Memory B cell (primary cell): ENCODE data around the gene COL9A3.

ENCODE experiments used
- ATAC-seq: fragments of 150-1000 bp; cut with Tn5 transposase; 2 replicates; pipeline ENCODE4 v1.10.0; 2021; ENCODE audit warnings: low read depth, mild to moderate bottlenecking, moderate library complexity
- DNase-seq, 2 donors: peaks; one replicate each; pipeline ENCODE4 v3.0.0; 2022; ENCODE audit warnings: low spot score in 2 of 2
- H3K27ac Mint-ChIP-seq: one replicate; pipeline ENCODE4 v1.8.0; 2022; ENCODE audit warnings: mild to moderate bottlenecking, moderate library complexity, mixed read lengths
- H3K27me3 Mint-ChIP-seq: one replicate; pipeline ENCODE4 v1.8.0; 2022; ENCODE audit warnings: mixed read lengths
- H3K36me3 Mint-ChIP-seq: one replicate; pipeline ENCODE4 v1.8.0; 2022; ENCODE audit warnings: mild to moderate bottlenecking, mixed read lengths
- H3K4me1 Mint-ChIP-seq: one replicate; pipeline ENCODE4 v1.8.0; 2022; ENCODE audit warnings: mixed read lengths
- H3K4me3 Mint-ChIP-seq: one replicate; pipeline ENCODE4 v1.8.0; 2022; ENCODE audit warnings: mild to moderate bottlenecking, moderate library complexity, mixed read lengths
- H3K9me3 Mint-ChIP-seq: one replicate; pipeline ENCODE4 v1.8.0; 2022; ENCODE audit warnings: mixed read lengths

The COL9A3 gene

DNA sequence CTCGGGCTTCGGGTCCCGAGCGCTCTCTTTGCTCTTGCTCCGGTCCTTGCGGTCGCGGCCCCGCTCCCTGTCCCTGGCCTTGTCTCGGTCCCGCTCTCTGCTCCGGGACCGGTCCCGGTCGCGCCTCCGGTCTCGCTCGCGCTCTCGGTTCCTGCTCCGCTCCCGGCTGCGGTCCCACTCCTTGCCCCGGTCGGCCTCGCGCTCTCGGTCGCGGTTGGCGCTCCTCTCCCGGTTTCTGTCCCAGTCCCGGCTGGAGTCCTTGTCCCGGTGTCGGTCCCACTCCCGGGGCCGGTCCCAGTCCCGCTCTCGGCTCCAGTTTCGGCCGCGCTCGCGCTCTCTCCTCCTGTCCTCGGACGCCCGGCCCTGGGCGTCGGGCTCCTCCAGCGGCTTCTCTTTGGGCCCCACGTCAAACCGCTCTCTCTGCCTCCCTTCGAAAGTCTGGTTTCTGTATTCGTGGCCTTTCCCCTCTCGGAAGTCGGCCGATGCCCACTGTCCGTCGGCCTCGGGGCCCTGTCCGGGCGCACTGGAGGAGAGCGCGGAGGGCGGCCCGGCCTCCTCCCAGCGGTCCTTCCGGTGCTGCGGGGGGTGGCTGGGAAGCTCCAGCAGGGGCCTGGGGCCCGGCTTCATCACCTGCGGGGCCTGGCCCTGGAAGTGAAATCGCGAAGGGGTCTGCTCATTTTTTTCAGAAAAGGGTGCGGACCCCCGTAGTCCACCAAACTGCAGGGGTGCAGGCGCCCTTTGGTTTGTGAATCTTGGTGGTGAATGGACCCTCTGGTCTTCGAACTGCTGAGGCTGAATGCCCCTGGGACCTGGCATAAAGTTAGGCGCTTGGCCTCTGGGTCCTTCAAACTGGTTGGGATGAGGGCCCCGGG lies 62.7 kb downstream of the COL9A3 start:
- Mint-ChIP-seq H3K36me3 (peaks cover 6% of the 10 kb centered on the region), H3K4me3 (no peak overlapping the region), H3K27me3 (peaks cover 2% of the 10 kb centered on the region), H3K27ac (no peak overlapping the region), H3K4me1 (peaks cover 2% of the 10 kb centered on the region), H3K9me3 (no peaks in the 10 kb centered on the region)
- no peak for DNase-seq
- ATAC-seq = no peak

DNA sequence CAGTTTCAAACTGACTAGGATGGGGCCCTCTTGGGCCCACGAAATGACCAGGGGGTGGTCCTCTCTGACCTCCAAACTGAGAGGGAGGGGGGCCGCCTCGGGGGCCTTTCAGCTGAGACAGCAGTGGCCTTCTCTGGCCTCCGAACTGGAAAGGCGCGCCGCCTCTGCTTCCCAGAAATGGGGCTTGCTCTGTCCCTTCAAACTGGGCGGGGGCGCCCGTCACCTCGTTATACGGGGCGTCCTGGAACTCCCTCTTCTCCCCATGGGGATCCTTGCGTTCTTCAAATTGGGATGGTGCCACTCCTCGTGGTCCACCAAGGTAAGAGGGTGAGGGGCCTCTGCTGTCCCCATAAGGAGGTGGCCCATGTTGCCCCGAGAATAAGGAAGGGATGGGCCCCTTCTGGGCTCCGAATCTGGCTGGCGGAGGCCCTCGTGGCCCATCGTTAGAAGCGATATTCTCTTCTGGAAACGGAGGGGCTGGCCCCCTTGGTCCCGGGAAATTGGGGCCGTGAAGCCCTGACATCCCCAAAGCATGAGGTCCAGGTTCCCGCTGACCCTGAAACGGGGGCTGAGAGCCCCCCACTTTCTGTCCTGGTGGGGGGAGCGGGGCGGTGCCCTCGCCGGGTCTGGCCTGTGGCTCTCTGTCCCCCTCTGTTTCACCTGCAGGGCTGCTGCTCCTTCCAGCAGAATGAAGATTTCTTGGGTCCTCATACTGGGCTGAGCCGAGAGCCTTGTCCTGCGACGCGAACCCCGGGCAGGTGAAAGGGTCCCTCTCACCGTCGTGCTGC lies 63.5 kb downstream of the COL9A3 start:
- no peak for ATAC-seq
- Mint-ChIP-seq H3K36me3 (peaks cover 6% of the 10 kb centered on the region), H3K4me3 (no peak overlapping the region), H3K4me1 (peaks cover 2% of the 10 kb centered on the region), H3K27ac (no peak overlapping the region), H3K27me3 (peaks cover 1% of the 10 kb centered on the region), H3K9me3 (no peaks in the 10 kb centered on the region)
- DNase-seq = no peak

DNA sequence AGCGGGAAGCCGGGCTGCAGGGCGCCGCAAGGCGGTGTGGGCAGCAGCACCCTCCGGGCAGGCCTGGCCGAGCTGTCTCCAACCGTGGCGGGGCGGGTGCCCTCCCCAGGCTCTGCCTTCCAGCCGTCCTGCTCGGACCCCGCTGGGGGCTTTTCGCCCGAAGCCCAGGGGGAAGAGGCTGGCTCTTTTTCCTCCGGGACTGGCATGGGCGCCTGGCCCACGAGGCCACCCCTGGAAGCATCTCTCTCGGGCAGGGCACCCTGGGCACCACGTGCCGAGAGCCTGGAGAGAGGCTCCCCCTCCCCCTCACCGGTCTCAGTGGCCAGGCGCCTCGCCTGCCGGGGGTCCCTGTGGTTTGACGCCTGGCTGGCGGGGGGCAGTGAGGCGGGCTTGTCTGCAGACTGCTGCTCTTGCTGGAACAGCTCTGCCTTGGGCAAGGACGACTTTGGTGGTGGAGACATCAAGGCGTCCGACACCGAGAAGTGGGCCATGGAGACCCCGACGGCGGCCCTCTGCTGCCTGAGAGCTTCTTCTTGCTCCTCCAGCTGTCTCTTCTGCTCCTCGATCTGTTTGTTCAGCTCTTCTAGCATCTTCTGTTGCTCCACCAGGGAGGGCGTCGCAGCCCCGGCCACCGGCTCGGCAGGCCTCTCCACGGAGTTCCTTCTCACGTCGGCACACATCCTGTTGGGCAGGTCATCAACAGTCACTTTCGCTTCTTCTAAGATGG lies 64.2 kb downstream of the COL9A3 start:
- H3K27ac Mint-ChIP-seq = no peak overlapping the region
- H3K4me1 Mint-ChIP-seq = no peaks in the 10 kb centered on the region
- H3K9me3 Mint-ChIP-seq = no peaks in the 10 kb centered on the region
- no peak for DNase-seq
- no peaks in the 10 kb centered on the region for H3K27me3 Mint-ChIP-seq
- H3K4me3 Mint-ChIP-seq = no peak overlapping the region
- H3K36me3 Mint-ChIP-seq = peaks cover 6% of the 10 kb centered on the region
- ATAC-seq = no peak

DNA sequence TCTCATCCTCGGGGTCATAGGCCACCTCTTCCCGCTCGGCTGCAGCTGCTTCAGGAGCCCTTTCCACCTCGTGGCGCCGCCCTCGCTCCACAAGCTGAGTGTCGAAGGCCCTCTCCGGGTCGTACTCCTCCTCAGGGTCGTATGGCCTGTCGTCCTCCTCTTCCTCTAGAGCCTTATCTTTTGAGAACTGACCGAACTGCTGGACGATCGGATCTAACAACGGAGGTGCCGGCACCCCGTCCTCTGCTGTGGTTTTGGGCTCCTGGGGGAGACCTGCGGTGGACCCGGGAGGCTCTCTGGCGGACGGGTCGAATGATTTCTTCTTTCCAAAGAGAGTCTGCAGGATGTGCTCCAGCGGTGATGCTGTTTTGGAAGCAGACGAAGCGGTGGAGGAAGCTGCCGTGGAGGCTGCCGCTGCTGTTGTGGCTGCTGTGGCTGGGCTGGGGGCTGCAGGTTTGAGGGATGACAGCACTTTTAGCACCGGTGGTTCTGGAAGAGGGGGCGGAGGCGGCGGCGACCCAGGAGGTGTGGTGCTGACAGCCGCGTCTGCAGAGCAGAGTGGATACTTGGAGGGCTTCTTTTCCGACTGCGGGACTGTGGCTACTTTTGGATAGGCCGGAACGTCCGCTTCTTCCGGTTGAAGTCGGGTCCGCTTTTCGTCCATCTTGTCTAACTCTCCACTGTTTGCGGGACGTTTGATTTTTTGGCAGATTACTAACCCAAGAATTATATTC lies 65.0 kb downstream of the COL9A3 start:
- H3K9me3 Mint-ChIP-seq = no peaks in the 10 kb centered on the region
- H3K27me3 Mint-ChIP-seq = no peaks in the 10 kb centered on the region
- DNase-seq (no peak), ATAC-seq (no peak)
- H3K27ac Mint-ChIP-seq = no peak overlapping the region
- H3K4me1 Mint-ChIP-seq = no peaks in the 10 kb centered on the region
- peaks cover 6% of the 10 kb centered on the region for H3K36me3 Mint-ChIP-seq
- H3K4me3 Mint-ChIP-seq = no peak overlapping the region

DNA sequence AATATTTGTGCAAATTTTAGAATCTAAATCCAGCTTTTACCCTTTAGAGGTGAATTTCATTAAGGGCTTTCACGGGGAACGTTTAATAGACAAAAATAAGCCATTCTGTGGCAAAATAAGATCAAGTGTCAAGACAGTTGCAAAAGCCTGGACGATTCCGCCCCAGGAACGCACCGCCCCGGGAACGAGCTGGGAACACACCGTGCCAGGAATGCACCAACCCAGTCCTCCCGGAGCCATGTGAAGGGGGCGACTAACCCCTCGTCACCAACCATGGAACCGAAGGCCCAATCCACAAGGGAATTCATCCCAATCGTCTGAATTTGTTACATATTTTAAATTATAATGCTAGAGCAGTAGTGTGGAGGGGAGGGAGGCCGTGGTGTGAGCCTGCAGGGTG lies 65.6 kb downstream of the COL9A3 start:
- H3K4me1 Mint-ChIP-seq = no peaks in the 10 kb centered on the region
- no peaks in the 10 kb centered on the region for H3K9me3 Mint-ChIP-seq
- DNase-seq (no peak), ATAC-seq (no peak)
- no peak overlapping the region for H3K27ac Mint-ChIP-seq
- peaks cover 6% of the 10 kb centered on the region for H3K36me3 Mint-ChIP-seq
- no peaks in the 10 kb centered on the region for H3K27me3 Mint-ChIP-seq
- no peak overlapping the region for H3K4me3 Mint-ChIP-seq

DNA sequence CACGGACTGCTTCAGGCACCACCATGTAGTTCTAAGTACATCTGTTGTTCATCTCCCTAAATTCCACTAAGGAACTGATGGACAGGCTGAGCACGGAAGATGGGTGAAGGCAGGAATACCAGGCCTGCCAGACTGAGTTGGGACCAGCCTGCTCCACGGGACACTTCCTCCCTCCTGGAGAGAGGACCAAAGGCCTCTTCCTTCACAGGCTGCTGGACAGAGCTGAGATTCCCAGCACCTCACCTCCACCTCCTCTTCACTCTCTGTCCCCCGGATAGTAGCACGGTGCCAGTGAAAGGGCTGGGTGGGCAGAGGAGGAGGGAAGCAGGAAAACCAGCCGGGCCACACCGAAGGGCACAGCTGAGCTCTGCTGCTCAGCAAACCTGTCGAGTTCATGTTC lies 67.7 kb downstream of the COL9A3 start:
- Mint-ChIP-seq H3K36me3 (peaks cover 8% of the 10 kb centered on the region), H3K9me3 (no peaks in the 10 kb centered on the region), H3K27me3 (no peaks in the 10 kb centered on the region), H3K27ac (no peak overlapping the region), H3K4me3 (no peak overlapping the region), H3K4me1 (no peaks in the 10 kb centered on the region)
- DNase-seq (no peak), ATAC-seq (no peak)

DNA sequence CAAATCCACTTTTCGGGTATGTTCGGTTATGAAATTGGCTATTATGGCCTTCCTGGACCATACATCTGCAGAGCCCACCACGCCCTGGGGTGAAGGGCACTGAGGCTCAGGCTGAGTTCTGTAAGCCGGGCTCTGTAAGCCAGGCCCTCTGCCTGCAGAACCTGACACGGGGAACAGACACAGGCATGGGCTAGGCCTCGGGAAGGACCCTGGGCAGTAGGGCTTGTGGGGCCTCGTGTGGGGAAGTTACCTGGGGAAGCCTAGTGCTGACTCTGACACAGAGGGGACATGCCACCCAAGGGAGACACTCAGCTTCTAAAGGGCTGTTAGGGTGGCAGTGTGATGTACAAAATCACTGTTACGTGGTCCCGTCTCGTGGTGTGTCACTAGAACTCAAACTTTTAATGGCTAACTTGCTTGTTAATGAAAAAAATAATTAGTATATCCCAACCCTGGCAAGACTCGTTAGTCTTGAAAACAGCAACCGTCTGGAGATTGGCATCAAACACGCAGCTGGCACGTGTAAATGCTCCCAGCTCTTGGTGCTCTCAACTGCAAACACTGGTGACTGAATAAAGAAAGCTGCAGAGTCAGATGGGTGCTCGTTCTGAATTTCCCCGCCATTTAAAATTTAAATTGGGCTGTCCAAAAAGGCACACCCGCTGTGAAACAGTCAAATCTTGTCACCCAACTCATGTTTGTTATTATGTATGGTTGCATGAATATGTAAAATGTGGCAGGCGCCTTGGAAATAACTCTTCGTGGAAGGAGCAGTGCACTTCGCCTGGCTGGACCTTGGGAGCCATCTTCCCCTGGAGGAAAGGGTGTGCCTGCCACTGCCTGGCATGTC lies 68.4 kb downstream of the COL9A3 start:
- H3K4me3 Mint-ChIP-seq = no peak overlapping the region
- ATAC-seq (no peak), DNase-seq (no peak)
- H3K4me1 Mint-ChIP-seq = no peaks in the 10 kb centered on the region
- H3K9me3 Mint-ChIP-seq = no peaks in the 10 kb centered on the region
- no peak overlapping the region for H3K27ac Mint-ChIP-seq
- H3K36me3 Mint-ChIP-seq = peaks cover 10% of the 10 kb centered on the region
- no peaks in the 10 kb centered on the region for H3K27me3 Mint-ChIP-seq

DNA sequence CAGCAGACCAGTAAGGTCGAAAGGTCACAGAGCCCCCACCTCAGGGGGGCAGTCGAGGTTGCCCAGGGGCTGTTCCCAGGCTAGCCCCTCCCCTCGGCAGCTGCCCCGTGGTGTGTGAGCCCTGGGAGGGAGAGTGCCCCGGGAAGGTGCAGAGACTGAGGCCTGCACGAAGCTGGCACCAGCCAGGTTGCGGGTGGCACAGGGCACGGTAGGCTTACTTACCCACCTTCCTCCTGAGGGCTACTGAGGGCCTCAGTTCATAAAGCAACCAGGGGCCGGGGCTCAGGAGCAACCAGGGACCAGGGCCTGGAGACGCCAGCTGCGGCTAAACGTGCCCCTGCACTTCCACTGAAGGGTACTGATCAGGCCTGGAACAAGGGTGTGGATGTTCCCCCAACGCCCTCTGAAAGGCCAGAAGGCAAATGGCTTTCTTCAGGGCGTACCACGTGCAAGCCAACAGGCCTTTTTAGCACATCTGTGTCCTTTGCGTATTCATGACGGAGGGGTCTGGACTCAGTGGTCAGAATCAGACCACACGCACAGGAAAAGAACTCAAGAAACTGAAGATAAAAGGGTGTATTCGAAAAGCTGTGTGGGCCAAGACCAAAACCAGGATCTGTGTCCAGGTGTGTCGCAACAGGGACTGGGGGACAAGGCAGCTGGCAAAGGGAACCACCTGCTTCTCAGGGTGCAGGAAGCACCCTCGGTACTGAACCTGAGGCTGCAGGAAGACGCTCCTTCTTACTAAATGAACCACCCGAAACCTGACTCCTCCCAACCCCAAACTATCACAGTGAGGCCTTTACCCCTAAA lies 69.3 kb downstream of the COL9A3 start:
- H3K4me3 Mint-ChIP-seq = no peak overlapping the region
- no peaks in the 10 kb centered on the region for H3K27me3 Mint-ChIP-seq
- H3K9me3 Mint-ChIP-seq = no peaks in the 10 kb centered on the region
- DNase-seq (no peak), ATAC-seq (no peak)
- H3K4me1 Mint-ChIP-seq = no peaks in the 10 kb centered on the region
- no peak overlapping the region for H3K27ac Mint-ChIP-seq
- peaks cover 16% of the 10 kb centered on the region for H3K36me3 Mint-ChIP-seq

DNA sequence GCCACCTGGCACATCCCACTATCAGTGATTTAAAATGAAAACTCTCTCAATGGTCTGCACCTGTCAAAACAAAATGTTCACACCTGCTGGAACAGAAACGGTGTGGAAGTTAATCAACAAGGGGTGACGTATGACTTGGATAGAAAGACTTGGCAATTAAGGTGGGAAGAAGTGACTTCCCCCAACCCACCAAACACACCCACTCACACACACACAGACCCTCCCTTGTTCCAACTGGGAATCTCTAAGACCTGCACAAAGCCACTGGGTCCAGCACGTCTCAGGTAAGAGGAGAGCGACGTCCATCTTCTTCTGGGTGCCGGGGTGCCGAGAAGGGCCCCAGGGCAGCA lies 69.8 kb downstream of the COL9A3 start:
- Mint-ChIP-seq H3K9me3 (no peaks in the 10 kb centered on the region), H3K4me3 (no peak overlapping the region), H3K36me3 (peaks cover 15% of the 10 kb centered on the region), H3K4me1 (no peaks in the 10 kb centered on the region), H3K27ac (no peak overlapping the region), H3K27me3 (no peaks in the 10 kb centered on the region)
- no peak for ATAC-seq
- no peak for DNase-seq

DNA sequence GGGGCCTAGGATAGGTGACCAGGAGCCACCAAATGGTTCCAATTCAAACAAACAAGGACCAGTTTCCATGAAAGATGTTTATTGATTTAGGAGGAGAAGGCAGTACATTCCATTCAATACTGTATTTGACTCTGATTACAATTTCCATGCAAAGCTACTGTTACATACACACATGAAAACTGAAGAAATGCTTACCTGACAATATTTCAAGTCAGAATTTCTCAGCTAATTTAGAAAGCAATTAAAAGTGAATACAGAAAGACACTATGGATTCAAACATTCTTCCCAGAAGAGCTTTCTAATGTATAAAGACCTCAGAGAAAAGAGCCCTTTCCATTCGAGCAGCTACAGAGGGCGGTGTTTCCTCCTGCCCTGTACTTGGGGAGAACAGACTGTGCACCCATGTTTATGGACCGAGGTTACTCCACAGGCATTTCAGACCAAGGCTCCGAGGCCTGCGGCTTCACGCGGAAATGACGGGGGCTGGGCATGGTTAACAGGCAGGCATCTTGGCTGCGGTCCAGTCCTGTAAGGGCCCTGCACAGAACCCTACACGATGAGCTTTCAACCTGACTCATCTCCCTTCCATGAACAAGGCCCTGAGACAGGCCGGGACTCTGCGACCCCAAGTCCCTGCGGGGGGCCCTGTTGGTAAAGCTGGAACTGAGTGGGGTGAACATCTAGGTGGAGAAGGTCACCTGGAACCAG lies 70.5 kb downstream of the COL9A3 start:
- Mint-ChIP-seq H3K27ac (no peak overlapping the region), H3K9me3 (no peaks in the 10 kb centered on the region), H3K4me1 (no peaks in the 10 kb centered on the region), H3K4me3 (no peak overlapping the region), H3K27me3 (no peaks in the 10 kb centered on the region), H3K36me3 (peaks cover 18% of the 10 kb centered on the region)
- DNase-seq (no peak), ATAC-seq (no peak)

DNA sequence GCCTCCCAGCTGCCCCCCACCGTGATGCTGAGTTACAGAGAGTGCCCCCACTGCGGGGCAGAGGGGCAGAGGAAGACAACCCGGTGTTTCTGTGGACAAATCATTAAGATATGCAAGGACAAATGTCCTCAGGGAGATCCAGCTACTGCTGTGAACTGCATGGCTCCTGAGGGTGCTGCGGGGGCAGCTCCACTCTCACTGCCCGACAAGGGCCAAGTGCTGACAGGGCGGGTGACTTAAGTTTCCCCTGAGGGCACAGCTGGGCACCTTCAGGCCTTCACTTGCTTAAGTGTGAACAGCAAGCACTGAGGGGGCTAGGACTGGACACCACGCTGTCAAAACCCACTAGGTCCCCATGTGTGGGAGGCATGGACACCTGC lies 71.0 kb downstream of the COL9A3 start:
- no peak for DNase-seq
- Mint-ChIP-seq H3K27ac (no peak overlapping the region), H3K4me1 (no peaks in the 10 kb centered on the region), H3K9me3 (no peaks in the 10 kb centered on the region), H3K27me3 (no peaks in the 10 kb centered on the region), H3K4me3 (no peak overlapping the region), H3K36me3 (peaks cover 22% of the 10 kb centered on the region)
- ATAC-seq = no peak

DNA sequence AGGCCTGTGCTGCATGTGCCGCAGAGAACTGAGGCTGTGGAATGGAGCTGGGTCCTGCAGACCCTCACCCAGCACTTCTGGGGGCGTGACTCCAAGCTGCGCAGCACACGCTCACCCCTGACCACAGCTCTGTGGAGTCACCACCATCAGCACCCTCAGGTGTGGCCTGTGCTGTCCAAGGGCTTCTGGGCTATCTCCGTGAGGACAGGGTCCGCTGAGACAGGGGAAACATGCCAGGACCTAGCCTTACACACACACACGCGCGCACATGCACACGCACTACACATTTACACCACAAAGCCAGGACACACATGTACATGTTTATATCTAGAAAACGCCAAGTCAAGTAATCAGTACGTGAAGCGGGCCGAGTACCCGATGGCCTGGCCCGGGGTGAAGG lies 71.6 kb downstream of the COL9A3 start:
- no peaks in the 10 kb centered on the region for H3K9me3 Mint-ChIP-seq
- DNase-seq (no peak), ATAC-seq (no peak)
- no peak overlapping the region for H3K4me3 Mint-ChIP-seq
- no peaks in the 10 kb centered on the region for H3K4me1 Mint-ChIP-seq
- peaks cover 22% of the 10 kb centered on the region for H3K36me3 Mint-ChIP-seq
- H3K27me3 Mint-ChIP-seq = no peaks in the 10 kb centered on the region
- H3K27ac Mint-ChIP-seq = no peak overlapping the region
